ENCODE results near the gene ZNF300. TPM values are rescaled to one million over a fixed set of nuclear protein-coding genes. Genes with fewer than 3 reads are reported as not detected.
"Not testable (repeated sequence)": the region's sequence is repeated elsewhere in the genome, so short reads cannot be mapped to it uniquely, and the experiment has no call there.

ZNF300 gene
- polyA plus RNA-seq, 6 donors from 2014 or later = 0.89 to 3.9 (median 1.8) TPM

GRCh38 chr5:150862070-150862469 is 42.7 kb downstream of the ZNF300 start:
- peaks cover 0 to 48% (median 26%) of the 10 kb centered on the region in 7 donors for H3K9me3 Mint-ChIP-seq
- ATAC-seq (ENCODE audit: low read depth in 2 of 2) = no peak
- H3K4me3 Mint-ChIP-seq = no peak overlapping the region
- no peaks in the 10 kb centered on the region for H3K4me1 Mint-ChIP-seq
- no peak overlapping the region for H3K27ac Mint-ChIP-seq
- H3K27me3 Mint-ChIP-seq = peaks cover 0 to 43% (median 16%) of the 10 kb centered on the region in 3 donors
- DNase-seq = no peak
- peaks cover 0 to 12% of the 10 kb centered on the region in 2 donors for H3K36me3 Mint-ChIP-seq

- H3K27me3 Mint-ChIP-seq = peaks cover 0 to 43% (median 4%) of the 10 kb centered on the region in 3 donors
- peaks cover 0 to 12% of the 10 kb centered on the region in 2 donors for H3K36me3 Mint-ChIP-seq
- peaks cover 0 to 37% (median 18%) of the 10 kb centered on the region in 7 donors for H3K9me3 Mint-ChIP-seq
- H3K4me1 Mint-ChIP-seq = no peaks in the 10 kb centered on the region
- DNase-seq (no peak), ATAC-seq (ENCODE audit: low read depth in 2 of 2) (no peak)
- H3K27ac Mint-ChIP-seq = no peak overlapping the region
- H3K4me3 Mint-ChIP-seq = no peak overlapping the region
Measured at GRCh38 chr5:150860246-150860821, 44.4 kb downstream of the ZNF300 start.

GRCh38 chr5:150856700-150857099 is 48.1 kb downstream of the ZNF300 start:
- not testable (repeated sequence) for H3K36me3 Mint-ChIP-seq
- H3K4me1 Mint-ChIP-seq = peaks cover 3 to 18% (median 10%) of the 10 kb centered on the region in 3 donors
- peaks cover 0 to 15% (median 0%) of the 10 kb centered on the region in 3 donors for H3K27me3 Mint-ChIP-seq

GRCh38 chr5:150853561-150853960 is 51.2 kb downstream of the ZNF300 start:
- Mint-ChIP-seq H3K27ac (peak overlapping the region in 4 of 6 donors; percentile 17 to 77 (median 47)), H3K27me3 (no peaks in the 10 kb centered on the region), H3K36me3 (no peaks in the 10 kb centered on the region), H3K4me3 (peak overlapping the region; percentile 7 to 84 (median 56)), H3K4me1 (peaks cover 3 to 18% (median 10%) of the 10 kb centered on the region in 3 donors), H3K9me3 (peaks cover 0 to 6% (median 2%) of the 10 kb centered on the region in 7 donors)
- peak; percentile 77 to 99 for ATAC-seq (ENCODE audit: low read depth in 2 of 2)
- DNase-seq = peak; percentile 31

More at GRCh38 chr5:150856700-150857099, 48.1 kb downstream of the ZNF300 start:
- not testable (repeated sequence) for H3K4me3 Mint-ChIP-seq; DNase-seq; H3K27ac Mint-ChIP-seq; ATAC-seq (ENCODE audit: low read depth in 2 of 2)
- H3K9me3 Mint-ChIP-seq = peaks cover 0 to 13% (median 9%) of the 10 kb centered on the region in 7 donors

GRCh38 chr5:150851039-150851438 is 53.7 kb downstream of the ZNF300 start:
- Mint-ChIP-seq H3K4me1 (peaks cover 6 to 34% (median 28%) of the 10 kb centered on the region in 3 donors), H3K27ac (peak overlapping the region in 3 of 6 donors; percentile 19 to 65 (median 29)), H3K36me3 (no peaks in the 10 kb centered on the region), H3K27me3 (no peaks in the 10 kb centered on the region), H3K4me3 (no peak overlapping the region), H3K9me3 (peaks cover 0 to 6% (median 3%) of the 10 kb centered on the region in 7 donors)
- no peak for ATAC-seq (ENCODE audit: low read depth in 2 of 2)
- no peak for DNase-seq

GRCh38 chr5:150848271-150848670 is 56.5 kb downstream of the ZNF300 start:
- Mint-ChIP-seq H3K36me3 (peaks cover 0 to 7% of the 10 kb centered on the region in 2 donors), H3K4me3 (no peak overlapping the region), H3K9me3 (peaks cover 0 to 4% (median 0%) of the 10 kb centered on the region in 7 donors), H3K27me3 (peaks cover 0 to 4% (median 0%) of the 10 kb centered on the region in 3 donors), H3K27ac (no peak overlapping the region), H3K4me1 (peaks cover 3 to 24% (median 20%) of the 10 kb centered on the region in 3 donors)
- DNase-seq (no peak), ATAC-seq (ENCODE audit: low read depth in 2 of 2) (no peak)

GRCh38 chr5:150847334-150847695 is 57.5 kb downstream of the ZNF300 start:
- Mint-ChIP-seq H3K4me3 (peak overlapping the region in 5 of 8 donors; percentile 35 to 91 (median 86)), H3K27ac (no peak overlapping the region), H3K9me3 (peaks cover 0 to 4% (median 0%) of the 10 kb centered on the region in 7 donors), H3K4me1 (peaks cover 3 to 19% (median 19%) of the 10 kb centered on the region in 3 donors), H3K36me3 (peaks cover 0 to 7% of the 10 kb centered on the region in 2 donors), H3K27me3 (peaks cover 0 to 4% (median 0%) of the 10 kb centered on the region in 3 donors)
- ATAC-seq (ENCODE audit: low read depth in 2 of 2) (no peak), DNase-seq (no peak)

- ATAC-seq (ENCODE audit: low read depth in 2 of 2) = peak; percentile 89 to 94
- Mint-ChIP-seq H3K36me3 (peaks cover 0 to 7% of the 10 kb centered on the region in 2 donors), H3K27ac (peak overlapping the region in 2 of 6 donors; percentile 11 to 66), H3K9me3 (peaks cover 0 to 4% (median 0%) of the 10 kb centered on the region in 7 donors), H3K27me3 (peaks cover 0 to 4% (median 0%) of the 10 kb centered on the region in 3 donors), H3K4me3 (peak overlapping the region; percentile 35 to 91 (median 86)), H3K4me1 (peaks cover 3 to 19% (median 19%) of the 10 kb centered on the region in 3 donors)
- DNase-seq = peak; percentile 58
Measured at GRCh38 chr5:150846654-150847333, 58.0 kb downstream of the ZNF300 start.

GRCh38 chr5:150846308-150846653 is 58.5 kb downstream of the ZNF300 start, which contains the start of gene IRGM:
IRGM (plus strand) TSS chr5:150846521; CDS start chr5:150848124, 1,603 bp downstream.
- Mint-ChIP-seq H3K27ac (peak within 1 kb of the TSS in 2 of 6 donors; percentile 11 to 66), H3K4me1 (peaks cover 3 to 19% (median 19%) of the 10 kb centered on the region in 3 donors), H3K4me3 (peak within 1 kb of the TSS; percentile 35 to 91 (median 86))
- DNase-seq = peak; percentile 6
- not testable (repeated sequence) for H3K36me3 Mint-ChIP-seq, H3K9me3 Mint-ChIP-seq, H3K27me3 Mint-ChIP-seq
- ATAC-seq (ENCODE audit: low read depth in 2 of 2) = peak in 1 of 2 donors; percentile 14

- H3K36me3 Mint-ChIP-seq; H3K27me3 Mint-ChIP-seq; DNase-seq; H3K27ac Mint-ChIP-seq; ATAC-seq (ENCODE audit: low read depth in 2 of 2); H3K9me3 Mint-ChIP-seq: not testable (repeated sequence)
- peak overlapping the region in 2 of 8 donors; percentile 20 to 89 for H3K4me3 Mint-ChIP-seq
- H3K4me1 Mint-ChIP-seq = peaks cover 3 to 19% (median 19%) of the 10 kb centered on the region in 3 donors
Measured at GRCh38 chr5:150845185-150845859, 59.5 kb downstream of the ZNF300 start.

Other genes with a start within 250 kb of the ZNF300 start
- under 1 TPM in 3 of 6 donors, not detected in 3; 0.11 to 0.20 (median 0.12) TPM for gene MYOZ3, start 243.7 kb downstream of the ZNF300 start, polyA plus RNA-seq (ENCODE audit: low read depth in 6 of 6)
- gene RBM22, start 203.9 kb downstream of the ZNF300 start, polyA plus RNA-seq (ENCODE audit: low read depth in 6 of 6) = 10 to 100 TPM; 72.8 to 94.3 (median 80.6) TPM
- 10 to 100 TPM in 5 of 6 donors, 1 to 10 TPM in 1; 4.9 to 17.9 (median 12.0) TPM for gene DCTN4, start 146.0 kb downstream of the ZNF300 start, polyA plus RNA-seq (ENCODE audit: low read depth in 6 of 6)
- gene SMIM3, start 126.2 kb downstream of the ZNF300 start, polyA plus RNA-seq (ENCODE audit: low read depth in 6 of 6) = 1 to 10 TPM in 1 of 6 donors, under 1 TPM in 3, not detected in 2; 0.35 to 1.1 (median 0.74) TPM
- 1 to 10 TPM in 3 of 6 donors, under 1 TPM in 2, not detected in 1; 0.26 to 2.8 (median 1.1) TPM for gene IRGM, start 58.5 kb downstream of the ZNF300 start, polyA plus RNA-seq (ENCODE audit: low read depth in 6 of 6)
- 1 to 10 TPM in 3 of 6 donors, under 1 TPM in 2, not detected in 1; 0.23 to 1.8 (median 1.1) TPM for gene GPX3, start 115.6 kb upstream of the ZNF300 start, polyA plus RNA-seq (ENCODE audit: low read depth in 6 of 6)
- gene TNIP1, start 176.1 kb upstream of the ZNF300 start, polyA plus RNA-seq (ENCODE audit: low read depth in 6 of 6) = 10 to 100 TPM; 36.2 to 68.2 (median 55.5) TPM

Data from naive B cell (primary cell).